SK-N-SH (cell line): ENCODE measurements around the gene SIRT2. TPM values are rescaled to one million over a fixed set of nuclear protein-coding genes. Genes with fewer than 3 reads are reported as not detected.

Experiments used
- CTCF ChIA-PET: fragments of 300-600, 350-600 bp; formaldehyde crosslinking; extraction: SDS; loops from one replicate; lab custom pipeline; 2021; lab: Yijun Ruan, JAX
- POLR2A ChIA-PET: fragments of 350-600 bp; sonication (Branson Sonifier 250); formaldehyde crosslinking; extraction: SDS; loops from one replicate; lab custom pipeline; 2020; ENCODE audit warnings: antibody characterized with exemption, inconsistent platforms; lab: Yijun Ruan, JAX
- DNase-seq: peaks from one replicate; pipeline ENCODE4 v3.0.0; 2012
- H2AFZ ChIP-seq: fragments of 200-600 bp; sonication (generic); 2 replicates; pipeline ENCODE4 v1.8.1; 2016; ENCODE audit warnings: antibody characterized with exemption, mild to moderate bottlenecking, low read depth
- H3F3A ChIP-seq: fragments of 200-600 bp; sonication (generic); replicated peaks from 2 replicates; pipeline ENCODE3; 2016; ENCODE audit warnings: antibody characterized with exemption, mild to moderate bottlenecking; ENCODE audit not compliant: insufficient read depth
- H3K27ac ChIP-seq, 2 experiments: fragments of 200-500 bp in 1 of 2; fragments of 200-600 bp in 1 of 2; sonication (Bioruptor generic) in 1 of 2; sonication (generic), shearing (Covaris generic) in 1 of 2; 2 replicates each; pipeline versions ENCODE4 v1.5.1 to v1.6.1; 2014 to 2016; ENCODE audit warnings: low read depth in 2 of 2, inconsistent platforms in 1 of 2, low read length in 1 of 2, mild to moderate bottlenecking in 1 of 2, mixed read lengths in 1 of 2
- H3K27me3 ChIP-seq: fragments of 200-600 bp; sonication (generic), shearing (Covaris generic); 2 replicates; pipeline ENCODE4 v1.6.1; 2016; ENCODE audit warnings: mixed run types; ENCODE audit not compliant: insufficient read depth
- H3K36me3 ChIP-seq, 2 experiments: fragments of 200-500 bp in 1 of 2; fragments of 200-600 bp in 1 of 2; sonication (Bioruptor generic) in 1 of 2; sonication (generic) in 1 of 2; replicated peaks in 1 of 2; 2 replicates each; pipeline versions ENCODE3 to v1.5.1; 2014 to 2016; ENCODE audit warnings: low read length in 1 of 2, mild to moderate bottlenecking in 1 of 2; ENCODE audit not compliant: insufficient read depth in 2 of 2, control insufficient read depth in 1 of 2
- H3K4me1 ChIP-seq, 2 experiments: fragments of 200-500 bp in 1 of 2; fragments of 200-600 bp in 1 of 2; sonication (Bioruptor generic) in 1 of 2; sonication (generic), shearing (Covaris generic) in 1 of 2; 2 replicates each; pipeline versions ENCODE4 v1.5.1 to v1.6.1; 2014 to 2016; ENCODE audit warnings: low read depth in 1 of 2, low read length in 1 of 2, mixed run types in 1 of 2; ENCODE audit not compliant: insufficient read depth in 2 of 2, control insufficient read depth in 1 of 2
- H3K4me2 ChIP-seq: fragments of 200-600 bp; sonication (generic), shearing (Covaris generic); 2 replicates; pipeline ENCODE4 v1.6.1; 2017; ENCODE audit warnings: mixed run types
- H3K4me3 ChIP-seq, 2 experiments: fragments of 200-500 bp in 1 of 2; fragments of 200-600 bp in 1 of 2; sonication (Bioruptor generic) in 1 of 2; sonication (generic), shearing (Covaris generic) in 1 of 2; 2 replicates each; pipeline versions ENCODE4 v1.5.1 to v1.8.1; 2014 to 2016; ENCODE audit warnings: low read depth in 2 of 2, inconsistent platforms in 1 of 2, low read length in 1 of 2, mild to moderate bottlenecking in 1 of 2, mixed read lengths in 1 of 2, moderate library complexity in 1 of 2
- H3K79me2 ChIP-seq: fragments of 200-600 bp; sonication (generic); 2 replicates; pipeline ENCODE4 v1.8.1; 2017; ENCODE audit warnings: mild to moderate bottlenecking; ENCODE audit not compliant: insufficient read depth
- H3K9ac ChIP-seq: fragments of 200-600 bp; sonication (generic); 2 replicates; pipeline ENCODE4 v1.6.1; 2017; ENCODE audit warnings: mixed run types
- H3K9me2 ChIP-seq: fragments of 200-600 bp; sonication (generic); 2 replicates; pipeline ENCODE4 v1.6.1; 2017; ENCODE audit warnings: mixed run types
- H3K9me3 ChIP-seq: fragments of 200-600 bp; sonication (generic); 2 replicates; pipeline ENCODE4 v1.6.1; 2017; ENCODE audit warnings: mixed run types, mild to moderate bottlenecking, moderate library complexity
- H4K20me1 ChIP-seq: fragments of 200-600 bp; sonication (generic); 2 replicates; pipeline ENCODE4 v1.6.1; 2017; ENCODE audit warnings: mild to moderate bottlenecking, mixed run types; ENCODE audit not compliant: insufficient read depth
- EP300 ChIP-seq, 2 experiments: IDR thresholded peaks; 2 replicates each; pipeline versions ENCODE4 v1.4.0 to v1.6.1; 2012; ENCODE audit warnings: borderline replicate concordance in 1 of 2, low read depth in 1 of 2, low read length in 1 of 2
- EZH2phosphoT487 ChIP-seq: fragments of 200-600 bp; sonication (generic); IDR thresholded peaks from 2 replicates; pipeline ENCODE4 v1.6.1; 2017; ENCODE audit warnings: low read depth, mixed run types, mild to moderate bottlenecking, antibody characterized with exemption, moderate library complexity, borderline replicate concordance
- FOSL2 ChIP-seq: IDR thresholded peaks from 2 replicates; pipeline ENCODE4 v1.4.0; 2012; ENCODE audit warnings: low read depth, mild to moderate bottlenecking, moderate library complexity, borderline replicate concordance
- GABPA ChIP-seq: IDR thresholded peaks from 2 replicates; pipeline ENCODE4 v1.4.0; 2012; ENCODE audit warnings: low read depth, mild to moderate bottlenecking
- GATA2 ChIP-seq: sonication (generic); formaldehyde crosslinking; IDR thresholded peaks from 2 replicates; pipeline ENCODE4 v1.5.0; 2020; ENCODE audit warnings: mild to moderate bottlenecking, missing genetic modification reagents
- IRF3 ChIP-seq: fragments of 150-350 bp; IDR thresholded peaks from 2 replicates; pipeline ENCODE4 v1.6.1; 2016; ENCODE audit warnings: mild to moderate bottlenecking, low read depth, low read length
- JUND ChIP-seq: IDR thresholded peaks from 2 replicates; pipeline ENCODE4 v1.4.0; 2012
- MAX ChIP-seq: IDR thresholded peaks from 2 replicates; pipeline ENCODE4 v1.4.0; 2012; ENCODE audit warnings: low read depth
- MEF2A ChIP-seq: IDR thresholded peaks from 2 replicates; pipeline ENCODE4 v1.4.0; 2012; ENCODE audit warnings: low read depth, borderline replicate concordance
- MXI1 ChIP-seq: IDR thresholded peaks from 2 replicates; pipeline ENCODE4 v1.6.1; 2012; ENCODE audit warnings: mild to moderate bottlenecking, low read depth, low read length, improper control_type of control experiment
- NFIC ChIP-seq: IDR thresholded peaks from 2 replicates; pipeline ENCODE4 v1.4.0; 2012; ENCODE audit warnings: borderline replicate concordance
- NRF1 ChIP-seq: IDR thresholded peaks from 2 replicates; pipeline ENCODE4 v1.6.1; 2012; ENCODE audit warnings: low read depth, mild to moderate bottlenecking, low read length
- PBX3 ChIP-seq: IDR thresholded peaks from 2 replicates; pipeline ENCODE4; 2012
- RCOR1 ChIP-seq: fragments of 150-350 bp; IDR thresholded peaks from 2 replicates; pipeline ENCODE4 v1.6.1; 2017; ENCODE audit warnings: antibody characterized with exemption, low read length
- REST ChIP-seq: IDR thresholded peaks from 2 replicates; pipeline ENCODE4 v1.6.1; 2012; ENCODE audit warnings: mild to moderate bottlenecking, low read depth, low read length, moderate library complexity
- RXRA ChIP-seq: IDR thresholded peaks from 2 replicates; pipeline ENCODE4 v1.4.0; 2012; ENCODE audit warnings: low read depth, mild to moderate bottlenecking, borderline replicate concordance
- SMC3 ChIP-seq: IDR thresholded peaks from 2 replicates; pipeline ENCODE4 v1.6.1; 2012; ENCODE audit warnings: low read depth, low read length, improper control_type of control experiment
- TAF1 ChIP-seq: IDR thresholded peaks from 2 replicates; pipeline ENCODE4 v1.6.1; 2012; ENCODE audit warnings: low read depth, mild to moderate bottlenecking, low read length, moderate library complexity, borderline replicate concordance
- TEAD4 ChIP-seq: IDR thresholded peaks from 2 replicates; pipeline ENCODE4 v1.4.0; 2012; ENCODE audit warnings: mild to moderate bottlenecking, borderline replicate concordance; ENCODE audit not compliant: insufficient read depth
- YY1 ChIP-seq: IDR thresholded peaks from 2 replicates; pipeline ENCODE4 v1.4.0; 2012; ENCODE audit warnings: low read depth, mild to moderate bottlenecking
- WGBS: methylation state at CpG from one replicate; pipeline ENCODE4 v1.1.6; 2017; ENCODE audit warnings: low lambda C conversion rate; 5-methylcytosine and 5-hydroxymethylcytosine counted together
- polyA plus RNA-seq, 3 experiments: library from polyadenylated mRNA; depleted of rRNA; stranded (reverse); fragments of >200 nt; gene quantifications; 2 replicates each; pipeline ENCODE4 v1.2.3, GENCODE V29; 2012

The SIRT2 gene
- polyA plus RNA-seq, 1 of the 3 experiments (the other 2 are of a cell fraction): 39.3 TPM

GRCh38 chr19:38924388-38924787 is 25.0 kb upstream of the SIRT2 start:
- Histone ChIP-seq H3K36me3 (peaks cover 12 to 17% of the 10 kb centered on the region in 2 experiments), H3K4me2 (no peak overlapping the region), H3K79me2 (peaks cover 18% of the 10 kb centered on the region; the same call in 1 of the 2 replicates), H2AFZ (no peak overlapping the region), H3K27me3 (no peaks in the 10 kb centered on the region), H3K4me3 (no peak overlapping the region), H3F3A (peaks cover 3% of the 10 kb centered on the region), H3K27ac (no peak overlapping the region), H3K9me2 (no peaks in the 10 kb centered on the region), H3K4me1 (no peaks in the 10 kb centered on the region), H3K9ac (no peak overlapping the region), H4K20me1 (no peaks in the 10 kb centered on the region), H3K9me3 (no peaks in the 10 kb centered on the region)
- CTCF ChIA-PET: no interaction called here
- 88% methylated on average over 7 of the region's 7 CpGs for WGBS
- POLR2A ChIA-PET: no interaction called here
- TF ChIP-seq PBX3 (no peak), EP300 (IDR thresholded peaks at IDR 0.05; ENCODE audit: borderline replicate concordance in 1 of 2, low read depth in 1 of 2, low read length in 1 of 2) (no peak), IRF3 (no peak), MXI1 (no peak), RXRA (no peak), GABPA (no peak), SMC3 (no peak), FOSL2 (no peak), MEF2A (no peak), JUND (no peak), REST (no peak), NFIC (no peak), MAX (no peak), NRF1 (no peak), GATA2 (CRISPR knock-in tag) (no peak), YY1 (no peak), EZH2phosphoT487 (no peak), TEAD4 (no peak), RCOR1 (no peak), TAF1 (no peak)
- no peak for DNase-seq
